ENCODE data around the gene TOR1AIP2.

DNA sequence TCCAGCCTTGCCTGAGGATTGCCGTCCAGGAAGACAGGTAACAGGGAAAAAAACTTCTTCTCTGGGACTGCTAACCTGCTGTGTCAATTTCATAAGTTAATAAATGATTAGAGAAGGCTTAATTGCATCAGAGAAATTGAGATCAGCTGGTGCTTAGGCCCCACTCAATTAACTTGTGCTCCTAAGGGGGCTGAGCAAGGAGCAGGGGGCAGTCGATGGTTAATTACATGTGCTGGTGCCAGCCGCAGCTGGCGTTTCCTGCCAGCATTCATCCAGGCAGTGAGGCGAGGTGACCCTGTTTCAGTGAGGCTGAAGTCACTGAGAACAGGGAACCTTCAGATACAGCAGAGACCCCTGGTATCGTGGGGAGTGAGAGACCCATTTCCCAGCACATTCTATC lies 74.5 kb downstream of the TOR1AIP2 start:
- TF ChIP-seq, protein P1, sequence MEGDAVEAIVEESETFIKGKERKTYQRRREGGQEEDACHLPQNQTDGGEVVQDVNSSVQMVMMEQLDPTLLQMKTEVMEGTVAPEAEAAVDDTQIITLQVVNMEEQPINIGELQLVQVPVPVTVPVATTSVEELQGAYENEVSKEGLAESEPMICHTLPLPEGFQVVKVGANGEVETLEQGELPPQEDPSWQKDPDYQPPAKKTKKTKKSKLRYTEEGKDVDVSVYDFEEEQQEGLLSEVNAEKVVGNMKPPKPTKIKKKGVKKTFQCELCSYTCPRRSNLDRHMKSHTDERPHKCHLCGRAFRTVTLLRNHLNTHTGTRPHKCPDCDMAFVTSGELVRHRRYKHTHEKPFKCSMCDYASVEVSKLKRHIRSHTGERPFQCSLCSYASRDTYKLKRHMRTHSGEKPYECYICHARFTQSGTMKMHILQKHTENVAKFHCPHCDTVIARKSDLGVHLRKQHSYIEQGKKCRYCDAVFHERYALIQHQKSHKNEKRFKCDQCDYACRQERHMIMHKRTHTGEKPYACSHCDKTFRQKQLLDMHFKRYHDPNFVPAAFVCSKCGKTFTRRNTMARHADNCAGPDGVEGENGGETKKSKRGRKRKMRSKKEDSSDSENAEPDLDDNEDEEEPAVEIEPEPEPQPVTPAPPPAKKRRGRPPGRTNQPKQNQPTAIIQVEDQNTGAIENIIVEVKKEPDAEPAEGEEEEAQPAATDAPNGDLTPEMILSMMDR (IDR thresholded peaks at IDR 0.05; ENCODE audit: borderline replicate concordance, extremely low read depth, low read length, poor library complexity, severe bottlenecking) = no peak
- no peak for TF ChIP-seq EZH2 (IDR thresholded peaks at IDR 0.05; ENCODE audit: borderline replicate concordance, low read depth, low read length, severe bottlenecking)
